Activated CD8-positive, alpha-beta memory T cell treated with anti-CD3 and anti-CD28 coated beads for 36 hours (primary cell): ENCODE measurements around the gene ASCC1. TPM values are rescaled to one million over a fixed set of nuclear protein-coding genes. Genes with fewer than 3 reads are reported as not detected.

Experiments
- CTCF ChIA-PET: fragments of 350-600 bp; sonication (Branson Sonifier 250); formaldehyde crosslinking; loops from one replicate; lab custom pipeline; 2021; ENCODE audit warnings: antibody characterized with exemption; lab: Charles Lee
- POLR2A ChIA-PET: fragments of 350-600 bp; sonication (Branson Sonifier 250); formaldehyde crosslinking; loops from one replicate; lab custom pipeline; 2021; ENCODE audit warnings: antibody characterized with exemption; lab: Charles Lee
- total RNA-seq, 2 experiments: library from RNA; stranded (reverse); gene quantifications; one replicate each; pipeline ENCODE4 v1.2.3, GENCODE V29; 2021

The ASCC1 gene
- total RNA-seq, 2 experiments from 2014 or later, result 43.2 to 44.1 TPM

DNA sequence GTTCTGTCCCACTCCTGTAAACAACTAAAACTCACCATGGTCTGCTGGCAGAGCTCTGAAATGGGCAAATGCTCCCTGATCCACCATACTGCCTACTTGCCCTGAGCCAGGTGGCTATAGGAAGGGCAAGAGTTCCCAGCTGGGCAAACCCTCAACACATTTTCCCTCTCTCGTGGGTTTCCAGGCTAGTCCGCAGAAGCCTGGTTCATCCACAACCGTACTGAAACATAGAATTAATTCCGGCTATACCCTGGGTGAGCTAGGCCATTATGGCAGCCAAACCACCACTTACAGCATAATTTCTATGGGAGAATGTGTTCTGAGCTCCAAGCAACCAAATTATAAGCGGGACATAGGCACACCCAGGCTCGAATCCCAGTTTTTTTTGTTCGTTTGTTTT is 37.5 kb upstream of the ASCC1 start:
- POLR2A ChIA-PET, result interaction anchor here (0.6 to 2.8 kb wide), 2 partner anchors 20 to 68 kb away, joined by 3 to 8 read pairs; partner anchors contain the start of gene DDIT4
- CTCF ChIA-PET, result interaction anchor here (1.3 to 1.5 kb wide), 2 partner anchors 22 to 204 kb away, joined by 3 to 4 read pairs; no protein-coding TSS in a partner anchor

DNA sequence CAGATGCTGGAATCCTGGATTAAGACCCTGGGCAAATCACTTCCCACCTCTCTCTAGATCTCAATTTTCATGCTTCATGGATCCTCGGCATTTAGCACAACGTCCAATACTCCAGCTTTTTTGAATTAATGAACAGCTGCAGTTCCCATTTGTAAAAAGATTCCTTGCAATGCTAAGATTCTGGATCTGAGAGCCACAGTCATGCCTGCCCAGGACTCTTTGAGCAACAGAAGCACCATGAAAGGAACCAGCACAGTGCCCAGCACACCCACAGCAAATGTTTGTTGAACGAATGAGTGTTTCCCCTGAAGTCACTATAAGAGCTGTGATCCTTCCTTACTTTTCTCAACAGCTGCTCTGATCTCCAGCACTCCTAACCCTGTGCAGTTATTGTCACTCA is 36.9 kb upstream of the ASCC1 start:
- ChIA-PET CTCF (interaction anchor here (1.3 kb wide), 1 partner anchor 203 kb away, joined by 3 read pairs; no protein-coding TSS in a partner anchor), POLR2A (interaction anchor here (0.6 kb wide), 1 partner anchor 69 kb away, joined by 3 read pairs; no protein-coding TSS in a partner anchor)

DNA sequence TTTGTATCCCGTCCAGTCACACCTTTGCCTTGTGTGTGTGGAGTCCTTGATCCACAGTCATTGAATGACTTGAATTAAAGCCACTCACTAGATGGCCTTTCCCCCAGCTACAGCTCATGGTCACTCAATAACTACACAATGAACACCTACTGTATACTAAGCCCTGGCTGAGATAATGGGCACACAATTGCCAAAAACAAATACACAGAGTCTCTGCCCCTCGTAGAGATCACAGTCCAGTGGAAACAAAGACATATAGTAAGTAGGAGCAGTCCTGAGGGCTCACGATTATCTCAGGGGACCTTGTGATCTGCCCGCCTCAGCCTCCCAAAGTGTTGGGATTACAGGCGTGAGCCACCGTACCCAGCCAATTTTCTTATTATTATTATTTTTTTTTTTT is 35.6 kb upstream of the ASCC1 start:
- ChIA-PET POLR2A (interaction anchor here (0.9 kb wide), 1 partner anchor 22 kb away, joined by 5 read pairs; the partner anchor contains the start of gene DDIT4), CTCF (no interaction called here)

DNA sequence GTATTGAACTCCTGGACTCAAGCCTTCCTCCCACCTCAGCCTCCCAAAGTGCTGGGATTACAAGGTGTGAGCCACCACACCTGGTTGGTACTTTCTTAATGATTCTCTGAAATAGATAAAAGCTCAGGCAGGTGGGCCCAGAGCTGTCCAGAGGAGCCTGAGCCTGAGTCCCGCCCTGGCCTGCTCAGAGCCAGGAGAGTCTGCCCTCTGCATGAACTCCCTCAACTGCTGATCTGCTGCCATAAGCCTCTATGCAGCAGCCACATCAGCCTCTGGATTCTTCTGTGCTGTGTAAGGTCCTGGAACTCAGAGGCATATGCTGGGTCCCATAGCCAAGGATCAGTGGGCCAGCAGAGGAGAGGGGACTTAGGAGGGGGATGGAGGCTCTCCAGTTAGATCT is 34.6 kb upstream of the ASCC1 start:
- POLR2A ChIA-PET, result interaction anchor here (0.7 to 0.9 kb wide), 2 partner anchors 23 to 76 kb away, joined by 4 to 5 read pairs; partner anchors contain the start of gene DDIT4
- CTCF ChIA-PET, result interaction anchor here (0.6 kb wide), 1 partner anchor 1236 kb away, joined by 3 read pairs; no protein-coding TSS in a partner anchor

DNA sequence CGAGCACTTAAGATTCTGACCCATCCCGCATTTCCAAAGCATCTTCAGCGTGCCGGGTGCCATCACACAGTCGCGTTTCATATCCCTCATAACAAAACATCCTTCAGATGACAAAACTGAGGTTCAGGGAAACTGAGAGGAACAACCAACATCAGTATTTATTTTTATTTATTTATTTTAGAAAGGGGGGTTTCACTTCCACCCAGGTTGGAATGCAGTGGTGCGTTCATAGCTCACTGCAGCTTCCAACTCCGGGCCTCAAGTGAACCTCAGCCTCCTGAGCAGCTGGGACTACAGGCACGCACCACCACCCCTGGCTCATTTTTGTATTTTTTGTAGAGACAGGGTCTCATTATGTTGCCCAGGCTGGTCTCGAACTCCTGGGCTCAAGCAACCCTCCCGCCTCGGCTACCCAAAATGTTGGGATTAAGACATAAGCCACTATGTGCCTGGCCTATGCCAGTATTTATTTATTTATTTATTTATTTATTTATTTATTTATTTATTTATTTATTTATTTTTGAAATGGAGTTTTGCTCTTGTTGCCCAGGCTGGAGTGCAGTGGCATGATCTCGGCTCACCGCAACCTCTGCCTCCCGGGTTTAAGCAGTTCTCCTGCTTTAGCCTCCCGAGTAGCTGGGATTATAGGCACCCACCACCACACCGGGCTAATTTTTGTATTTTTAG is 33.2 kb upstream of the ASCC1 start:
- ChIA-PET CTCF (interaction anchor here (3.7 kb wide), 1 partner anchor 12 kb away, joined by 19 read pairs; no protein-coding TSS in a partner anchor), POLR2A (interaction anchor here (3.0 kb wide), 1 partner anchor 25 kb away, joined by 16 read pairs; the partner anchor contains the start of gene DDIT4)

DNA sequence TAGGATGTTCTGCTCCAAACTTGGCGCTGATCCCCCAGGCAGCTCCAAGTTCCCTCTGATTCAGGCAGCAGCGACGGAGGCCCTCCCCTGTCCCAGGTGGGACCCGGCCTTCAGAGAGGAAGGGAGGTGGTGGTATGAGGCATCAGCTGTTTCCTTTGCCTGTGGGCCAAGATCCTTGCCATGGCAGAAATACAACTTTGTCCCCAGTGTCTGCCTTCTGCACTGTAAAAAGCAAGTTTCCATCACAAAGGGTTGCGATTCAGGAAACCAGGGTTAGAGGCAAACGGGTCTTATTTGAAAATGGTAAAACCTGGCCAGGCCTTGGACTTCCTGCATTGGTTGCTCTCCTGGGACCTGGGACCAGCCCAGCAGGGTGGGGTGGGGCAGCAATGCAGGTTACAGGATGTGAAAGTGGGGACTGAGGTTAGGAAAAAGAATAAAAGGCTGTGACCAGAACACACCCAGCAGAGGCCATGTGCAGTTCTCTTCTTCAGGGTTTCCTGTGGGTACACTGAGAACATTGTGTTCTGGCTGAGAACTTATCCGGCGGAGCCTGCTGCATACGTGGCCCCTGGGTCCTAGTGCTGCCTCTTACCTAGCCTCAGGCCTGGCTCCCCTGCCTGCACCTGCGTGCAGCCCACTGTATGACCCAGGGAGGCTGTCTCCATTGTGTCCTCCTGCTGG is 32.5 kb upstream of the ASCC1 start:
- CTCF ChIA-PET, result interaction anchor here (0.6 to 3.7 kb wide), 5 partner anchors 10 to 87 kb away, joined by 3 to 19 read pairs (median 4); no protein-coding TSS in a partner anchor

DNA sequence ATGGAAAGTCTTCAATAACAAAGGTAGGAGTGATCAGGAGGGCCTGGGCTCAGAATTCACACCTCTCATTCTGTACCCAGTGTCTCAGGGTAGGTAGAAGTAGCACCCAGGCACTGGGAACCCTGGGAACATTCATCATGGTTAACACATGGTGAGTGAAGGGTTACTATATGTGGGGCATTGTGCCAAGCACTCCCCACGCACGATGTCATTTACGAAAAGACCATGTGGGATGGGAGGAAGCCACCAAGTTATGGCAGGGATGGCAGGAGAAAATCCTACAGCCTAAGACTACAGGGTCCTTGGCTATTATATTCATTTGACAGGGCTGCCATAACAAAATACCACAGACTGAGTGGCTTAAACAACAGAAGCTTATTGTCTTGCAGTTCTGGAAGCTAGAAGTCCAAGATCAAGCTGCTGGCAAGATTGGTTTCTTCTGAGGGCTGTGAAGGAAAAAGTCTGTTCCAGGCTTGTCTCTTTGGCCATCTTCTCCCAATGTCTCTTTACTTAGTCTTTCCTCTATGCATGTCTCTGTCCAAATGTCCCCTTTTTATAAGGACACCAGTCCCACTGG is 30.0 kb upstream of the ASCC1 start:
- POLR2A ChIA-PET, result interaction anchor here (1.0 kb wide), 1 partner anchor 30 kb away, joined by 3 read pairs; no protein-coding TSS in a partner anchor

More for the DNA sequence above, 32.5 kb upstream of the ASCC1 start:
- POLR2A ChIA-PET, result interaction anchor here (0.6 to 3.0 kb wide), 10 partner anchors 9 to 87 kb away, joined by 3 to 17 read pairs (median 3); partner anchors contain the start of genes ANAPC16, ASCC1 and DDIT4

DNA sequence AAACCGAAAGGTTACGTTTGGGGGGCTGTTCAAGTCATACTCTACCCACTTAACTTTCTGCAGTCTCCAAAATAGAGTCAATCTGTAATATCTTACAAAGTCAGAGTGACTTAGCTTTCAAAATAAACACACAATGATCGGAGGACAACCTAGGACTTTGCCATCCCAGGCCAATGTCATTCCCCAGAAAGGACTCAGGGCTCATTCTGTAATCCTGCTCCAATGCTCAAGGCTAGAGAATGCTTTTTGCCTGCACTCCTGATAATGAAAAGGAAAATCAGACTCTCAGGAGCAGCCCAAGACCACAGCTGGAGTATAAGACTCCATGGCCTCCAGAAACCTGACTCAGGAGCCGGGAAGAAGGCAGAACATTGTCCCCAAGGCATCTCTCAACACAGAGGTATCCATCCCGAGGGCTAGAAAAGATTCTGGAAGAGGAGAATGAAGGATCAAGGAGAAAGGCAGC is 28.5 kb upstream of the ASCC1 start:
- ChIA-PET POLR2A (no interaction called here), CTCF (interaction anchor here (1.0 kb wide), 1 partner anchor 16 kb away, joined by 3 read pairs; no protein-coding TSS in a partner anchor)

More for the DNA sequence above, 30.0 kb upstream of the ASCC1 start:
- CTCF ChIA-PET, result interaction anchor here (1.1 to 3.7 kb wide), 6 partner anchors 15 to 51 kb away, joined by 3 to 19 read pairs (median 3); partner anchors contain the start of gene DDIT4

DNA sequence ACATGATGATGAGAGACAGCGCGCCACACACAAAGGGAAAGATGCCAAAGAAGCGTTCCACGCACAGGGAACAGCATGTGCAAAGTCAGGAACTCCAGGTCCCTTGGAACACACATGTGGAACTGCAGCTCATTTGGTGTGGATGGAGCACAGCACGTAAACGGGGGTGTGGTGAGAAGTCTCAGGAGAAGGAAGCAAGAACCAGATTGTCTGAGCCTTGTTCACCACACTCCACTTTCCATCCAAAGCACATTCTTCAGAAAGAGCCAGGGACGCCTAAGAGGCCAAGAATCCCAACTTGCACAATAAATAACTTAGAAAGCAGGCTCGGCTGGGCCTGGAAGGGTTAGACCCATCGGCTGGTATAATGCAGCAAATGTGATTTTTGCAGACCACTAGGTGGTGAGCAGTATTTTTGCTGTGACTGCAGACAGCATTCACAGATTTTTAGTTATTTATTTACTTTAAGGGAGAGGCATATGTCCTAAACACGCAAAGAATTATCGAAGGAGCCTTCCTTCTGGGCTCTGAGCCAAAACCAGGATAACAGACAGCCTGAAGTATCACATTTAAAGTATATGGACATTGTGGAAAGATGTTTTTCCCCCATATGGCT is 27.9 kb upstream of the ASCC1 start:
- ChIA-PET POLR2A (no interaction called here), CTCF (interaction anchor here (1.0 kb wide), 1 partner anchor 17 kb away, joined by 3 read pairs; no protein-coding TSS in a partner anchor)

DNA sequence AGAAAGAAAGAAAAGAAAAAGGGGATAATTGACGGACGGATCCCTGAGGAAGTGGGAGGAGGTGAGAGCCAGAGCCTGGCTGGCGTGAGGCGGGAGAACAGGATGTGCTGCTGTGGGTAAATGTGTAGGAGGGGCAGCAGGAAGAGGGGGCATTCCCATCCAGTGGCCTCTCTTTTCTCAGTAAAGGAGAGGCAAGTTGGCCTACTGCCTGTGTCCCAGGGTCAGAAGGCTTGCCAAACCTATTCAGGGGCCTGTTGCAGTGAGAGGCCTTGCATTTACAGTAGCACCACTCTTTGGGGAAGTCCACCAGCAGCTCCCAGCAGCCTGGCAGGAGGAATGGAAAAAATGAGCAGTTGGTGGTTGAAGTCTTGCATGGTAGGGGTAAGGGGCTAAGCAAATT is 26.6 kb upstream of the ASCC1 start:
- ChIA-PET POLR2A (interaction anchor here (2.0 kb wide), 1 partner anchor 32 kb away, joined by 9 read pairs; the partner anchor contains the start of gene DDIT4), CTCF (interaction anchor here (0.6 kb wide), 1 partner anchor 13 kb away, joined by 3 read pairs; no protein-coding TSS in a partner anchor)

DNA sequence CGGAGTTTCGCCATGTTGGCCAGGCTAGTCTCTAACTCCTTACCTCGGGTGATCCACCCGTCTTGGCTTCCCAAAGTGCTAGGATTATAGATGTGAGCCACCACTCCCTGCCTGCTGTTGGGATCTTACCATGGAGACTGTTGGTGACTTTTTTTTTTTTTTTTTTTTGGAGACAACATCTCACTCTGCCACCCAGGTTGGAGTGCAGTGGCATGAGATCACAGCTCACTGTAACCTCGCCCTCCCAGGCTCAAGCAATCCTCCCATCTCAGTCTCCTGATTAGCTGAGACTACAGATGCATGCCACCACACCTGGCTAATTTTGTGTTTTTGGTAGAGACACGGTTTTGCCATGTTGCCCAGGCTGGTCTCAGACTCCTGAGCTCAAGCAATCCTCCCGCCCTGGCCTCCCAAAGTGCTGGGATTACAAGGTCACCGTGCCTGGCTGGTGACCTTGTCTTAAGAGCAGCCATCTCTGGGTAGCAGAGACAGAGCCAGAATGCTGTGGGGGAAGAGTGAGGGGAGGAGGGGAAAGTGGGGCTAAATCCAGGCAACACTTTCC is 25.7 kb upstream of the ASCC1 start:
- CTCF ChIA-PET, result interaction anchor here (0.8 kb wide), 1 partner anchor 36 kb away, joined by 3 read pairs; no protein-coding TSS in a partner anchor

DNA sequence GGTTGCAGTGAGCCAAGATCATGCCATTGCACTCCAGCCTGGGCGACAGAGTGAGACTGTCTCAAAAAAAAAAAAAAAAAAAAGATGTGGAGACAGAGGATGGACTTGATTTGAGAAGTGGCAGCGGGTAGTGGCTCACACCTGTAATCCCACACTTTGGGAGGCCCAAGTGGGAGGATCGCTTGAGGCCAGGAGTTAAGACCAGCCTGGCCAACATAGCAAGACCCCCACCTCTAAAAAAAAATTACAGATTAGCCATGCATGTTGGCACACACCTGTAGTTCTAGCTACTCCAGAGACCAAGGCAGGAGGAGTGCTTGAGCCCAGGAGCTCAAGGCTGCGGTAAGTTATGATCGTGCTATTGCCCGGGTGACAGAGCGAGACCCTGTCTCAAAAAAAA is 24.3 kb upstream of the ASCC1 start:
- POLR2A ChIA-PET, result no interaction called here
- CTCF ChIA-PET, result interaction anchor here (0.6 to 1.8 kb wide), 3 partner anchors 38 to 348 kb away, joined by 3 to 4 read pairs (median 4); no protein-coding TSS in a partner anchor

More for the DNA sequence above, 25.7 kb upstream of the ASCC1 start:
- POLR2A ChIA-PET, result interaction anchor here (0.6 to 2.0 kb wide), 2 partner anchors 9 to 33 kb away, joined by 4 to 9 read pairs; partner anchors contain the start of gene DDIT4

DNA sequence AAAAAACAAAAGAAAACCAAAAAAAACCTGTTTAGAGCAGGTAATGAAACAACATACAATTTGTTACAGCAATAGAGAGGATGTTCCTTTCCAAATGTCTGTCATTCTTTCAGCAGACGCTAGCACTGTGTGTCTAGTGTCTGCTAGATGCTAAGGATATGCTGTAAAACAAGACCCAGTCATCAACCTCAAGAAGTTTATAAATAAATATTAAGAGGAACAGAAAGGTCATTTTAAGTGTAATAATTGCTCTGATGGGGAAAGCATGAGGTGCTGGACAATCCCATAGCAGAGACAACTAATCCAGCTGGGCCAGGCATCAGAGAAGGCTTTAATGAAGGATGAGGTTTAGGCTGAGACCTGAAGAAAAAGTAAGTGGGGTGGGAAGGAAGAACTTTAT is 23.3 kb upstream of the ASCC1 start:
- POLR2A ChIA-PET, result interaction anchor here (0.6 kb wide), 1 partner anchor 9 kb away, joined by 3 read pairs; no protein-coding TSS in a partner anchor
- CTCF ChIA-PET, result interaction anchor here (1.1 to 1.8 kb wide), 2 partner anchors 35 to 39 kb away, joined by 3 to 4 read pairs; partner anchors contain the start of gene DDIT4

DNA sequence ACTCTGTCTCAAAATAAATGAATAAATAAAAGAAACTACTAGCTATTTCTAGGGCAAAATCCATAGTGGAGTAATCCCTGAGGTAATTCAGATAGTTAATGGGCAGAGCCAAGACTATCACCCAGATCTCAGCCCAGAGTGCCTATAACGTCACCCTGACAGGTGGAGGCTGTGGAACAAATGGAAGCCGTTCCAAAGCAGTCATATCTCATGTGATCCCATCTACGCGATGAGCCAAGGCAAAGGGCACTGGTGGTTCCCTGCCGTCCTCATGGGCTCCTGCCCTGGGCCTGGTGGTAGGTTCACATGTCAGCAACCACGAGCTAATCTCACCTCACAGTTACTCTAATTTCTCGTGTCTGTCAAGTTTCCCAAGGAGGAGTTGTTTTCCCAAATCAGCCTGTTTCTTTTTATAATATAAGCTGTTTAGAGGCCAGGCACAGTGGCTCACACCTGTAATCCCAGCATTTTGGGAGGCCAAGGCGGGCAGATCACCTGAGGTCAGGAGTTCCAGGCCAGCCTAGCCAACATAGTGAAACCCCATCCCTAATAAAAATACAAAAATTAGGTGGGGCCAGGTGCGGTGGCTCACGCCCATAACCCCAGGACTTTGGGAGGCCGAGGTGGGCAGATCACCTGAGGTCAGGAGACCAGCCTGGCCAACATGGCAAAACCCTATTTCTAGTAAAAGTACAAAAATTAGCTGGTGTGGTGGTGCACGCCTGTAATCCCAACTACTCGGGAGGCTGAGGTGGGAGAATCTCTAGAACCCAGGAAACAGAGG is 22.5 kb upstream of the ASCC1 start:
- ChIA-PET POLR2A (no interaction called here), CTCF (interaction anchor here (0.7 to 1.8 kb wide), 4 partner anchors 18 to 99 kb away, joined by 3 to 4 read pairs (median 4); partner anchors contain the start of gene DDIT4)

DNA sequence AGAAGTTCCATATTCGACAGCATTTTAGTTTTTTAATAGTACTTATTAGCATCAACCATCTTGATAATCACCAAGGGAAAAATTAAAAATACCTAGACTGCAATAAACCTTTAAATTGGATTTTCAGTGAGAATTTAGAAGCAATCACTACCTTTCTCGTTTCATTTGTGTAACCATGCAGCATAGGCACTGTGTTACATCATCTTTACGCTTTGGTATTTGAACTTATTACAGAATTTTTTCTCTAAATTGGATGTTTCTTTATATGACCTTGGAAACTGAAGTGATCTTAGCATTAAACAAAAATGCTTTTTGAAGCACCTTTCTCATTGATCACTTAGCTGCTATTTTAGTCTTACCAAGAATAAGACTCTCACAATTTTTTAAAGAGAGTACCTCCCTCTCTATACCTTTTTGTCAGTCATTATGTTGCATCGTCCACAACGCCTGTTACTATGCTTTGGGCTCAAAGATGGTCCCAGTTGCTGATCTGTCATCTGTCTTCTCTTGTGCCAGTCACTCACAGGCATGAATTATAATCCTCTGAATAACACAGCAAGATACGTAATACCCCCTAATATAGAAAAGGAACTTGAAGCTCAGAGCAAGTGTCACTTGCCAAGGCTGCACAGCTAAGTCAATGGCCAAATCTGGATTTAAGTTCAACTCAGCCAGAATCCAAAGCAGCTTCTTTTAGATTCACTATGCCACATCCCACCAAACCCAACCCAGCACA is 19.6 kb upstream of the ASCC1 start:
- CTCF ChIA-PET, result interaction anchor here (0.5 kb wide), 1 partner anchor 40 kb away, joined by 3 read pairs; no protein-coding TSS in a partner anchor
- POLR2A ChIA-PET, result interaction anchor here (0.6 to 1.6 kb wide), 2 partner anchors 37 to 365 kb away, joined by 3 read pairs; no protein-coding TSS in a partner anchor
